Measurements from ENCODE around the gene CCDC182. TPM values are rescaled to one million over a fixed set of nuclear protein-coding genes. Genes with fewer than 3 reads are reported as not detected.

Gene CCDC182
- total and polyA plus RNA-seq, 2 experiments from 2014 or later: not detected

DNA sequence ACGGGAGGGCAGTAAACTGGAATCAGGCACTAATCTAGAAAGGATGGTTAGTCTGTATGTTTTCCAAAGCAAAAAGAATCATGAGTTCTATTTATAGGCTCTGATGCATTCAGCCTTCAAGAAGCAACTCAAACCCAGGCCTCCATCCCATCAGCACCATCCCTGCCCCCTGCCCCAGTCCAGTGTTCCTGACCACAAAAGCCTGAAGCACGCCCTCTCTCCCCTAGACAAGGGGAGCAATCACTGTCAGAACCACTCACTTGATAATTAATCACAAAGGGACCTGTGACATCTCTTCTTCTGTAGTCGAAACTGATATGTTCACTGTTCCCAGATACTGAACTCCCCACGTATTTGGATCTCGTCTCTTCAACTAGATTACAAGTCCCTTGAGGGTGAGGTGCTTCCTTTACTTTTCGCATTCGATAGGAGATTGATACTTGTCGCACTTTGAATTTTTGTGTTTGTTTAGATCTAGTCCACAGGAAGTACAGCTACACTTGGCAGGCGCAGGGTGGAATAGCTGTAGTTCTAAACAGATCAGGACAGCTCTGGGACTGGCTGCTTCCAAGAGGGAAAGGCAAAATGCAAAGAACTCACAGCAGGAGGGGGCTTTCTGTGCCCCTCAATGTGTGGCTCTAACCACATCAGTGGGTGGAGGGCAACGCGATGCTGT is 36.4 kb upstream of the CCDC182 start:
- H3K9ac ChIP-seq: no peak overlapping the region
- no peak overlapping the region for H2AFZ ChIP-seq
- no peak for TF ChIP-seq EZH2phosphoT487 (IDR thresholded peaks at IDR 0.05; ENCODE audit: insufficient read depth, low read depth)
- no peak for TF ChIP-seq EZH2 (IDR thresholded peaks at IDR 0.05; ENCODE audit: insufficient read depth, poor library complexity, severe bottlenecking)
- H3F3A ChIP-seq (ENCODE audit: insufficient read depth): no peaks in the 10 kb centered on the region
- no peaks in the 10 kb centered on the region for H4K20me1 ChIP-seq (ENCODE audit: insufficient read depth)
- H3K4me1 ChIP-seq (ENCODE audit: insufficient read depth): no peaks in the 10 kb centered on the region
- 43 to 45% methylated on average over 11 of the region's 11 CpGs for WGBS, 2 experiments (ENCODE audit: low coverage in 1 of 2, low lambda C conversion rate in 2 of 2, missing lambda C conversion rate in 2 of 2)
- no peaks in the 10 kb centered on the region for H3K36me3 ChIP-seq (ENCODE audit: low read depth)
- H3K4me3 ChIP-seq: no peak overlapping the region
- in situ Hi-C loops (cut with MboI): no loop called here
- no peak overlapping the region for H3K4me2 ChIP-seq (ENCODE audit: unreplicated experiment)
- H3K79me2 ChIP-seq (ENCODE audit: insufficient read depth): no peaks in the 10 kb centered on the region
- H3K9me3 ChIP-seq (ENCODE audit: low read depth): no peaks in the 10 kb centered on the region
- H3K27me3 ChIP-seq (replicated peaks; ENCODE audit: insufficient read depth): peaks cover 23% of the 10 kb centered on the region; the same call in 1 of the 2 replicates
- no peak for DNase-seq
- H3K27ac ChIP-seq: no peak overlapping the region
- no peaks in the 10 kb centered on the region for H3K9me2 ChIP-seq (ENCODE audit: insufficient read depth)

DNA sequence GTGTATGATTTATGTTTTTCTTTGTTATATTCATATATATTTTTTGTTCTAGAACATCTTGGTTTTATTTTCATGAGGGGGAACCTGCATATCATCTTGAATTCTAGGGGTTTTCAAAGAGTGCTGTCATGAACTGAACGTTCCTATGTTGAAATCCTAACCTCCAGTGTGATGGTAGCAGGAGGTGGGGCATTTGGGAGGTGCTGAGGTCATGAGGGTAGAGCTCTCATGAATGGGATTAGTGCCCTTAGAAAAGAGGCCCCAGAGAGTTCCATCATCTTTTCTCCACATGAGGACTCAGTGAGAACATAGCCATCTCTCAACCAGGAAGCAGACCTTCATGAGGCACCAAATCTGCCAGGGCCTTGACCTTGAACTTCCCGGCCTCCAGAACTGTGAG is 34.6 kb upstream of the CCDC182 start:
- WGBS, 2 experiments (ENCODE audit: low coverage in 1 of 2, low lambda C conversion rate in 2 of 2, missing lambda C conversion rate in 2 of 2): 46 to 59% methylated on average over 2 of the region's 2 CpGs
- no peak for DNase-seq
- no peak overlapping the region for H3K4me3 ChIP-seq
- H3K9me2 ChIP-seq (ENCODE audit: insufficient read depth): no peaks in the 10 kb centered on the region
- TF ChIP-seq EZH2phosphoT487 (IDR thresholded peaks at IDR 0.05; ENCODE audit: insufficient read depth, low read depth) (no peak), EZH2 (IDR thresholded peaks at IDR 0.05; ENCODE audit: insufficient read depth, poor library complexity, severe bottlenecking) (no peak)
- H4K20me1 ChIP-seq (ENCODE audit: insufficient read depth): no peaks in the 10 kb centered on the region
- no peak overlapping the region for H2AFZ ChIP-seq
- no peaks in the 10 kb centered on the region for H3K4me1 ChIP-seq (ENCODE audit: insufficient read depth)
- H3K27me3 ChIP-seq (replicated peaks; ENCODE audit: insufficient read depth): peaks cover 38% of the 10 kb centered on the region
- no peaks in the 10 kb centered on the region for H3F3A ChIP-seq (ENCODE audit: insufficient read depth)
- no peaks in the 10 kb centered on the region for H3K36me3 ChIP-seq (ENCODE audit: low read depth)
- H3K27ac ChIP-seq: no peak overlapping the region
- no peak overlapping the region for H3K9ac ChIP-seq
- H3K79me2 ChIP-seq (ENCODE audit: insufficient read depth): no peaks in the 10 kb centered on the region
- H3K4me2 ChIP-seq (ENCODE audit: unreplicated experiment): no peak overlapping the region
- H3K9me3 ChIP-seq (ENCODE audit: low read depth): no peaks in the 10 kb centered on the region
- in situ Hi-C loops (cut with MboI): loop anchor here (10.0 kb wide), 1 partner anchor 55 kb away; no protein-coding TSS in a partner anchor

DNA sequence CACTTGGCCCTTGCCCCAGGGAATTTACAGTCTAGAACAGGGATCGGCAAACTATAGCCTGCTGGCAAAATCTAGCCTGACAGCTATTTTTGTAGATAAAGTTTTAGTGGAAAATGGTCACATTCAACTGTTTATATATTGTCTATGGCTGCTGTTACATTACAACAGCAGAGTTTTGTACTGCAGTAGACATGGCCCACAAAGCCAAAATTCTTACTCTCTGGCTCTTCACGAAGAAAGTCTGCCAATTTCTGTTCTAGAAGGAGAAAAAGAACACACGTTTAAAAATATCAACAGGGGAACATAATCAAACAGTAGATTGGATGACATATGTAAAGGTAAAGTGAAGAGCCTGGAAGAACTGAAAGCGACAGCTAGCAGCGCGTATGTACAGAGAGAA is 33.2 kb upstream of the CCDC182 start:
- no peak overlapping the region for H3K27ac ChIP-seq
- TF ChIP-seq EZH2 (IDR thresholded peaks at IDR 0.05; ENCODE audit: insufficient read depth, poor library complexity, severe bottlenecking): no peak
- no peak for TF ChIP-seq EZH2phosphoT487 (IDR thresholded peaks at IDR 0.05; ENCODE audit: insufficient read depth, low read depth)
- H3K9me2 ChIP-seq (ENCODE audit: insufficient read depth): no peaks in the 10 kb centered on the region
- in situ Hi-C loops (cut with MboI): loop anchor here (10.0 kb wide), 1 partner anchor 56 kb away; no protein-coding TSS in a partner anchor
- H3K9ac ChIP-seq: no peak overlapping the region
- peaks cover 45% of the 10 kb centered on the region for H3K27me3 ChIP-seq (replicated peaks; ENCODE audit: insufficient read depth)
- no peaks in the 10 kb centered on the region for H4K20me1 ChIP-seq (ENCODE audit: insufficient read depth)
- H3K36me3 ChIP-seq (ENCODE audit: low read depth): no peaks in the 10 kb centered on the region
- H3K79me2 ChIP-seq (ENCODE audit: insufficient read depth): no peaks in the 10 kb centered on the region
- no peak overlapping the region for H3K4me2 ChIP-seq (ENCODE audit: unreplicated experiment)
- no peaks in the 10 kb centered on the region for H3K4me1 ChIP-seq (ENCODE audit: insufficient read depth)
- no peak for DNase-seq
- no peaks in the 10 kb centered on the region for H3K9me3 ChIP-seq (ENCODE audit: low read depth)
- no peaks in the 10 kb centered on the region for H3F3A ChIP-seq (ENCODE audit: insufficient read depth)
- H3K4me3 ChIP-seq: no peak overlapping the region
- WGBS, 2 experiments (ENCODE audit: low coverage in 1 of 2, low lambda C conversion rate in 2 of 2, missing lambda C conversion rate in 2 of 2): 55 to 56% methylated on average over 6 of the region's 6 CpGs
- no peak overlapping the region for H2AFZ ChIP-seq

DNA sequence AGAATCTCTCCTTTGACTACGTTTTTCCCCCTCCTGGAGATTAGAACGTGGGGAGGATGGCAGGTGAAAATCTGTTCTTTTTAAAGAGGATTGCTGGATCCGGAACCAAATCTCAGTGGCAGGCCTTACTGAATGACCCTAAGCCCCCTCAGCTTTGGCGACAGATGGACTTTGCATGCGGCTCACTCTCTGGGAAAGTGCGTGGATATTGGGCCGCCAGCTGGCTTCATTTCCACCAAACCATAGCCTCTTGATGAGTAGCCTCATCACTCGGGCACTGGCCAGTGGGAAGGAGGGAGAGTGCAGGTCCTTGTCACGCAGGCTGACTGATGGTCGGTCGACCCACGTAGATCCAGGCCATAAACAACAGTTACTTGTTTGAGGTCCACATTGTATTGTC is 31.3 kb upstream of the CCDC182 start:
- Histone ChIP-seq H3K4me3 (no peak overlapping the region), H3K27ac (no peak overlapping the region), H3K9me2 (ENCODE audit: insufficient read depth) (no peaks in the 10 kb centered on the region), H4K20me1 (ENCODE audit: insufficient read depth) (no peaks in the 10 kb centered on the region), H3K36me3 (ENCODE audit: low read depth) (no peaks in the 10 kb centered on the region), H3K9ac (no peak overlapping the region), H3K9me3 (ENCODE audit: low read depth) (no peaks in the 10 kb centered on the region), H2AFZ (no peak overlapping the region), H3K79me2 (ENCODE audit: insufficient read depth) (no peaks in the 10 kb centered on the region), H3K4me1 (ENCODE audit: insufficient read depth) (no peaks in the 10 kb centered on the region), H3F3A (ENCODE audit: insufficient read depth) (no peaks in the 10 kb centered on the region), H3K4me2 (ENCODE audit: unreplicated experiment) (no peak overlapping the region), H3K27me3 (replicated peaks; ENCODE audit: insufficient read depth) (peaks cover 48% of the 10 kb centered on the region)
- no peak for DNase-seq
- TF ChIP-seq EZH2phosphoT487 (IDR thresholded peaks at IDR 0.05; ENCODE audit: insufficient read depth, low read depth): no peak
- no peak for TF ChIP-seq EZH2 (IDR thresholded peaks at IDR 0.05; ENCODE audit: insufficient read depth, poor library complexity, severe bottlenecking)
- 52 to 55% methylated on average over 12 of the region's 12 CpGs for WGBS, 2 experiments (ENCODE audit: low coverage in 1 of 2, low lambda C conversion rate in 2 of 2, missing lambda C conversion rate in 2 of 2)
- in situ Hi-C loops (cut with MboI): loop anchor here (10.0 kb wide), 1 partner anchor 58 kb away; no protein-coding TSS in a partner anchor
